ENCODE data around the gene RALGPS2.

DNA sequence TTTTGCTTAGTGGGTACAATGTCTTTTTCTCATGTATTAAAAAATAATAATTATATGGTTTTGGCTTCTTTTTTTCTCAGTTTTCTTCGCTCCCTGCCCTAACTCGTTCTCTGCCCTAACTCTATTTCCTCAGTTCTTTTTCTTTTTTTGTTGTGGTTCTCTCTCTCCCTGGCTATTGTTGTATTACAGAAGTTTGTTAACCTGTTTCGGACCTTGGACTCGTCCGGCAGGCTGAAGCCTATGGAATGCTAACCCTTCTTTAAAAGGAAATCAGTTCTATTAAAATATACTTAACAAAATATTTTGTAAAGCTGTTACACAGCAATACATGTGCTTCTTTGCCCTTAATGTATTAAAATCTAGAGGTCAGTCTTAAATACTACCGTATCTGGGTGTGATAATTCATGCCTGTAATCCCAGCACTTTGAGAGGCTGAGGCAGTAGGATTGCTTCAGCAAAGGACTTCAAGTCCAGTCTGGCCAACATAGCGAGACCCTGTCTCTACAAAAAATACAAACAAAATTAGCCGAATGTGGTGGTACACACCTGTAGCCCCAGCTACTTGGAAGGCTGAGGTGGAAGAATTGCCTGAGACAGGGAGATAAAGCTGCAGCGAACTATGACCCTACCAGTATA is 81.7 kb downstream of the RALGPS2 start:
- TF ChIP-seq POLR2A (IDR thresholded peaks at IDR 0.05), result no peak
- TF ChIP-seq, protein P1, sequence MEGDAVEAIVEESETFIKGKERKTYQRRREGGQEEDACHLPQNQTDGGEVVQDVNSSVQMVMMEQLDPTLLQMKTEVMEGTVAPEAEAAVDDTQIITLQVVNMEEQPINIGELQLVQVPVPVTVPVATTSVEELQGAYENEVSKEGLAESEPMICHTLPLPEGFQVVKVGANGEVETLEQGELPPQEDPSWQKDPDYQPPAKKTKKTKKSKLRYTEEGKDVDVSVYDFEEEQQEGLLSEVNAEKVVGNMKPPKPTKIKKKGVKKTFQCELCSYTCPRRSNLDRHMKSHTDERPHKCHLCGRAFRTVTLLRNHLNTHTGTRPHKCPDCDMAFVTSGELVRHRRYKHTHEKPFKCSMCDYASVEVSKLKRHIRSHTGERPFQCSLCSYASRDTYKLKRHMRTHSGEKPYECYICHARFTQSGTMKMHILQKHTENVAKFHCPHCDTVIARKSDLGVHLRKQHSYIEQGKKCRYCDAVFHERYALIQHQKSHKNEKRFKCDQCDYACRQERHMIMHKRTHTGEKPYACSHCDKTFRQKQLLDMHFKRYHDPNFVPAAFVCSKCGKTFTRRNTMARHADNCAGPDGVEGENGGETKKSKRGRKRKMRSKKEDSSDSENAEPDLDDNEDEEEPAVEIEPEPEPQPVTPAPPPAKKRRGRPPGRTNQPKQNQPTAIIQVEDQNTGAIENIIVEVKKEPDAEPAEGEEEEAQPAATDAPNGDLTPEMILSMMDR (IDR thresholded peaks at IDR 0.05), result no peak

Data from right lobe of liver (tissue), 4 donors.